SK-N-SH (cell line): Measurements from ENCODE around the gene CLCA4. TPM values are rescaled to one million over a fixed set of nuclear protein-coding genes. Genes with fewer than 3 reads are reported as not detected.

Experiments
- CTCF ChIA-PET: fragments of 300-600, 350-600 bp; formaldehyde crosslinking; extraction: SDS; loops from one replicate; lab custom pipeline; 2021; lab: Yijun Ruan, JAX
- POLR2A ChIA-PET: fragments of 350-600 bp; sonication (Branson Sonifier 250); formaldehyde crosslinking; extraction: SDS; loops from one replicate; lab custom pipeline; 2020; ENCODE audit warnings: antibody characterized with exemption, inconsistent platforms; lab: Yijun Ruan, JAX
- DNase-seq: peaks from one replicate; pipeline ENCODE4 v3.0.0; 2012
- H2AFZ ChIP-seq: fragments of 200-600 bp; sonication (generic); 2 replicates; pipeline ENCODE4 v1.8.1; 2016; ENCODE audit warnings: antibody characterized with exemption, mild to moderate bottlenecking, low read depth
- H3F3A ChIP-seq: fragments of 200-600 bp; sonication (generic); replicated peaks from 2 replicates; pipeline ENCODE3; 2016; ENCODE audit warnings: antibody characterized with exemption, mild to moderate bottlenecking; ENCODE audit not compliant: insufficient read depth
- H3K27ac ChIP-seq, 2 experiments: fragments of 200-500 bp in 1 of 2; fragments of 200-600 bp in 1 of 2; sonication (Bioruptor generic) in 1 of 2; sonication (generic), shearing (Covaris generic) in 1 of 2; 2 replicates each; pipeline versions ENCODE4 v1.5.1 to v1.6.1; 2014 to 2016; ENCODE audit warnings: low read depth in 2 of 2, inconsistent platforms in 1 of 2, low read length in 1 of 2, mild to moderate bottlenecking in 1 of 2, mixed read lengths in 1 of 2
- H3K27me3 ChIP-seq: fragments of 200-600 bp; sonication (generic), shearing (Covaris generic); 2 replicates; pipeline ENCODE4 v1.6.1; 2016; ENCODE audit warnings: mixed run types; ENCODE audit not compliant: insufficient read depth
- H3K36me3 ChIP-seq, 2 experiments: fragments of 200-500 bp in 1 of 2; fragments of 200-600 bp in 1 of 2; sonication (Bioruptor generic) in 1 of 2; sonication (generic) in 1 of 2; replicated peaks in 1 of 2; 2 replicates each; pipeline versions ENCODE3 to v1.5.1; 2014 to 2016; ENCODE audit warnings: low read length in 1 of 2, mild to moderate bottlenecking in 1 of 2; ENCODE audit not compliant: insufficient read depth in 2 of 2, control insufficient read depth in 1 of 2
- H3K4me1 ChIP-seq, 2 experiments: fragments of 200-500 bp in 1 of 2; fragments of 200-600 bp in 1 of 2; sonication (Bioruptor generic) in 1 of 2; sonication (generic), shearing (Covaris generic) in 1 of 2; 2 replicates each; pipeline versions ENCODE4 v1.5.1 to v1.6.1; 2014 to 2016; ENCODE audit warnings: low read depth in 1 of 2, low read length in 1 of 2, mixed run types in 1 of 2; ENCODE audit not compliant: insufficient read depth in 2 of 2, control insufficient read depth in 1 of 2
- H3K4me2 ChIP-seq: fragments of 200-600 bp; sonication (generic), shearing (Covaris generic); 2 replicates; pipeline ENCODE4 v1.6.1; 2017; ENCODE audit warnings: mixed run types
- H3K4me3 ChIP-seq, 2 experiments: fragments of 200-500 bp in 1 of 2; fragments of 200-600 bp in 1 of 2; sonication (Bioruptor generic) in 1 of 2; sonication (generic), shearing (Covaris generic) in 1 of 2; 2 replicates each; pipeline versions ENCODE4 v1.5.1 to v1.8.1; 2014 to 2016; ENCODE audit warnings: low read depth in 2 of 2, inconsistent platforms in 1 of 2, low read length in 1 of 2, mild to moderate bottlenecking in 1 of 2, mixed read lengths in 1 of 2, moderate library complexity in 1 of 2
- H3K79me2 ChIP-seq: fragments of 200-600 bp; sonication (generic); 2 replicates; pipeline ENCODE4 v1.8.1; 2017; ENCODE audit warnings: mild to moderate bottlenecking; ENCODE audit not compliant: insufficient read depth
- H3K9ac ChIP-seq: fragments of 200-600 bp; sonication (generic); 2 replicates; pipeline ENCODE4 v1.6.1; 2017; ENCODE audit warnings: mixed run types
- H3K9me2 ChIP-seq: fragments of 200-600 bp; sonication (generic); 2 replicates; pipeline ENCODE4 v1.6.1; 2017; ENCODE audit warnings: mixed run types
- H3K9me3 ChIP-seq: fragments of 200-600 bp; sonication (generic); 2 replicates; pipeline ENCODE4 v1.6.1; 2017; ENCODE audit warnings: mixed run types, mild to moderate bottlenecking, moderate library complexity
- H4K20me1 ChIP-seq: fragments of 200-600 bp; sonication (generic); 2 replicates; pipeline ENCODE4 v1.6.1; 2017; ENCODE audit warnings: mild to moderate bottlenecking, mixed run types; ENCODE audit not compliant: insufficient read depth
- CHD2 ChIP-seq: fragments of 150-350 bp; IDR thresholded peaks from 2 replicates; pipeline ENCODE4 v1.6.1; 2018; ENCODE audit warnings: low read length; ENCODE audit not compliant: partially characterized antibody
- ELF1 ChIP-seq: IDR thresholded peaks from 2 replicates; pipeline ENCODE4 v1.4.0; 2012
- EZH2phosphoT487 ChIP-seq: fragments of 200-600 bp; sonication (generic); IDR thresholded peaks from 2 replicates; pipeline ENCODE4 v1.6.1; 2017; ENCODE audit warnings: low read depth, mixed run types, mild to moderate bottlenecking, antibody characterized with exemption, moderate library complexity, borderline replicate concordance
- FOSL2 ChIP-seq: IDR thresholded peaks from 2 replicates; pipeline ENCODE4 v1.4.0; 2012; ENCODE audit warnings: low read depth, mild to moderate bottlenecking, moderate library complexity, borderline replicate concordance
- FOXJ3 ChIP-seq: sonication (generic); formaldehyde crosslinking; IDR thresholded peaks from 2 replicates; pipeline ENCODE4 v1.5.1; 2020; ENCODE audit warnings: mild to moderate bottlenecking, missing genetic modification reagents
- FOXM1 ChIP-seq: IDR thresholded peaks from 2 replicates; pipeline ENCODE4 v1.4.0; 2012; ENCODE audit warnings: low read depth, mild to moderate bottlenecking
- GABPA ChIP-seq: IDR thresholded peaks from 2 replicates; pipeline ENCODE4 v1.4.0; 2012; ENCODE audit warnings: low read depth, mild to moderate bottlenecking
- GATA2 ChIP-seq: sonication (generic); formaldehyde crosslinking; IDR thresholded peaks from 2 replicates; pipeline ENCODE4 v1.5.0; 2020; ENCODE audit warnings: mild to moderate bottlenecking, missing genetic modification reagents
- IRF3 ChIP-seq: fragments of 150-350 bp; IDR thresholded peaks from 2 replicates; pipeline ENCODE4 v1.6.1; 2016; ENCODE audit warnings: mild to moderate bottlenecking, low read depth, low read length
- MAX ChIP-seq: IDR thresholded peaks from 2 replicates; pipeline ENCODE4 v1.4.0; 2012; ENCODE audit warnings: low read depth
- MEF2A ChIP-seq: IDR thresholded peaks from 2 replicates; pipeline ENCODE4 v1.4.0; 2012; ENCODE audit warnings: low read depth, borderline replicate concordance
- MXI1 ChIP-seq: IDR thresholded peaks from 2 replicates; pipeline ENCODE4 v1.6.1; 2012; ENCODE audit warnings: mild to moderate bottlenecking, low read depth, low read length, improper control_type of control experiment
- POLR2AphosphoS5 ChIP-seq: IDR thresholded peaks from 2 replicates; pipeline ENCODE4 v1.6.1; 2012; ENCODE audit warnings: low read depth, low read length
- RCOR1 ChIP-seq: fragments of 150-350 bp; IDR thresholded peaks from 2 replicates; pipeline ENCODE4 v1.6.1; 2017; ENCODE audit warnings: antibody characterized with exemption, low read length
- SIN3A ChIP-seq: IDR thresholded peaks from 2 replicates; pipeline ENCODE4 v1.6.1; 2012; ENCODE audit warnings: low read depth, mild to moderate bottlenecking, low read length, moderate library complexity, borderline replicate concordance
- SMC3 ChIP-seq: IDR thresholded peaks from 2 replicates; pipeline ENCODE4 v1.6.1; 2012; ENCODE audit warnings: low read depth, low read length, improper control_type of control experiment
- TAF1 ChIP-seq: IDR thresholded peaks from 2 replicates; pipeline ENCODE4 v1.6.1; 2012; ENCODE audit warnings: low read depth, mild to moderate bottlenecking, low read length, moderate library complexity, borderline replicate concordance
- TCF12 ChIP-seq: IDR thresholded peaks from 2 replicates; pipeline ENCODE4 v1.4.0; 2012
- YY1 ChIP-seq: IDR thresholded peaks from 2 replicates; pipeline ENCODE4 v1.4.0; 2012; ENCODE audit warnings: low read depth, mild to moderate bottlenecking
- WGBS: methylation state at CpG from one replicate; pipeline ENCODE4 v1.1.6; 2017; ENCODE audit warnings: low lambda C conversion rate; 5-methylcytosine and 5-hydroxymethylcytosine counted together
- polyA plus RNA-seq, 3 experiments: library from polyadenylated mRNA; depleted of rRNA; stranded (reverse); fragments of >200 nt; gene quantifications; 2 replicates each; pipeline ENCODE4 v1.2.3, GENCODE V29; 2012
- TF ChIP-seq, protein P1 (sequence below): IDR thresholded peaks from 2 replicates; pipeline ENCODE4; 2012
- TF ChIP-seq, protein P2 (sequence below): IDR thresholded peaks from 2 replicates; pipeline ENCODE4 v1.4.0; 2012; ENCODE audit warnings: low read depth, borderline replicate concordance

CLCA4 gene
- polyA plus RNA-seq, 1 of the 3 experiments (the other 2 are of a cell fraction), result not detected

- DNase-seq, result no peak
- H3K9ac ChIP-seq, result no peak overlapping the region
- POLR2A ChIA-PET, result no interaction called here
- no peaks in the 10 kb centered on the region for H3K9me3 ChIP-seq
- no peak overlapping the region for H3K4me2 ChIP-seq
- no peak overlapping the region for H3K27ac ChIP-seq
- no peak for TF ChIP-seq POLR2AphosphoS5
- TF ChIP-seq FOSL2, result no peak
- no peak for TF ChIP-seq IRF3
- no peak for TF ChIP-seq MEF2A
- TF ChIP-seq MAX, result no peak
- TF ChIP-seq GATA2 (CRISPR knock-in tag), result no peak
- no peak for TF ChIP-seq ELF1
- no peak for TF ChIP-seq YY1
- TF ChIP-seq, protein P1, sequence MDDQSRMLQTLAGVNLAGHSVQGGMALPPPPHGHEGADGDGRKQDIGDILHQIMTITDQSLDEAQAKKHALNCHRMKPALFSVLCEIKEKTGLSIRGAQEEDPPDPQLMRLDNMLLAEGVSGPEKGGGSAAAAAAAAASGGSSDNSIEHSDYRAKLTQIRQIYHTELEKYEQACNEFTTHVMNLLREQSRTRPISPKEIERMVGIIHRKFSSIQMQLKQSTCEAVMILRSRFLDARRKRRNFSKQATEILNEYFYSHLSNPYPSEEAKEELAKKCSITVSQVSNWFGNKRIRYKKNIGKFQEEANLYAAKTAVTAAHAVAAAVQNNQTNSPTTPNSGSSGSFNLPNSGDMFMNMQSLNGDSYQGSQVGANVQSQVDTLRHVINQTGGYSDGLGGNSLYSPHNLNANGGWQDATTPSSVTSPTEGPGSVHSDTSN, result no peak
- no peak for TF ChIP-seq MXI1
- TF ChIP-seq TAF1, result no peak
- no peak for TF ChIP-seq FOXM1
- TF ChIP-seq GABPA, result no peak
- TF ChIP-seq RCOR1, result no peak
- no peak for TF ChIP-seq SIN3A
- TF ChIP-seq, all 33 proteins: peak for 0
- no peaks in the 10 kb centered on the region for H3K9me2 ChIP-seq
- H3K4me3 ChIP-seq, result no peak overlapping the region
- H3K36me3 ChIP-seq, result no peaks in the 10 kb centered on the region
- no peaks in the 10 kb centered on the region for H4K20me1 ChIP-seq
- no peaks in the 10 kb centered on the region for H3F3A ChIP-seq
- H3K79me2 ChIP-seq, result no peaks in the 10 kb centered on the region
- WGBS, result 4% methylated on average over 3 of the region's 3 CpGs
- H3K27me3 ChIP-seq, result no peaks in the 10 kb centered on the region
- no peak overlapping the region for H2AFZ ChIP-seq
- H3K4me1 ChIP-seq, result no peaks in the 10 kb centered on the region
- CTCF ChIA-PET, result interaction anchor here (0.5 kb wide), 1 partner anchor 31 kb away, joined by 3 read pairs; no protein-coding TSS in a partner anchor
Measured at GRCh38 chr1:86522240-86522639, 24.6 kb upstream of the CLCA4 start.

DNA sequence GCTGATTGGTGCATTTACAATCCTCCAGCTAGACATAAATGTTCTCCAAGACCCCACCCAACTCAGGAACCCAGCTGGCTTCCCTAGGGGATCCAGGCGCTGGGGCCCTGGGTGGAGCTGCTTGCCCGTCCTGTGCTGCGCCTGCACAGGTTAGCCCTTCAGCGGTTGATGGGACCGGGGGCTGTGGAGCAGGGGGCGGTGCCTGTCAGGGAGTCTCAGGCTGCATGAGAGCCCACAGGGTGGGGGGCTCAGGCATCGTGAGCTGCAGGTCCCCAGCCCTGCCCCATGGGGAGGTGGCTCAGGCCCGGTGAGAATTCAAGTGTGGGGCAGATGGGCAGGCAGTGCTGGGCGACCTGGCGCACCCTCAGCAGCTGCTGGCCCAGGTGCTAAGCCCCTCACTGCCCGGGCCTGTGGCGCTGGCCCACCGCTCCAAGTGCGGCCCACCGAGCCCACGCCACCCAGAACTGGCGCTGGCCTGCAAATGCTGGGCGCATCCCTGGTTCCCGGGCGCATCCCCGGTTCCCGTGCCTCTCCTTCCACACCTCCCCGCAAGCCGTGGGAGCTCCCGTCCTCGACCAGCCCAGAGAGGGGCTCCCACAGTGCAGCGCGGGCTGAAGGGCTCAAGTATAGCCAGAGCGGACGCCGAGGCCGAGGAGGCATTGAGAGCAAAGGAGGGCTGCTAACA, 23.1 kb upstream of the CLCA4 start:
- Histone ChIP-seq H3K36me3 (no peaks in the 10 kb centered on the region), H4K20me1 (no peaks in the 10 kb centered on the region), H3K4me1 (no peaks in the 10 kb centered on the region), H3K79me2 (no peaks in the 10 kb centered on the region), H3K27ac (no peak overlapping the region), H3F3A (no peaks in the 10 kb centered on the region), H3K9ac (no peak overlapping the region), H3K4me2 (no peak overlapping the region), H3K4me3 (no peak overlapping the region; a peak in 1 of 4 replicates), H3K9me3 (no peaks in the 10 kb centered on the region), H3K9me2 (no peaks in the 10 kb centered on the region), H3K27me3 (no peaks in the 10 kb centered on the region), H2AFZ (no peak overlapping the region)
- WGBS, result 64% methylated on average over 12 of the region's 32 CpGs
- no peak for DNase-seq
- POLR2A ChIA-PET, result no interaction called here
- CTCF ChIA-PET, result interaction anchor here (1.6 kb wide), 1 partner anchor 23 kb away, joined by 7 read pairs; no protein-coding TSS in a partner anchor
- TF ChIP-seq, protein P2, sequence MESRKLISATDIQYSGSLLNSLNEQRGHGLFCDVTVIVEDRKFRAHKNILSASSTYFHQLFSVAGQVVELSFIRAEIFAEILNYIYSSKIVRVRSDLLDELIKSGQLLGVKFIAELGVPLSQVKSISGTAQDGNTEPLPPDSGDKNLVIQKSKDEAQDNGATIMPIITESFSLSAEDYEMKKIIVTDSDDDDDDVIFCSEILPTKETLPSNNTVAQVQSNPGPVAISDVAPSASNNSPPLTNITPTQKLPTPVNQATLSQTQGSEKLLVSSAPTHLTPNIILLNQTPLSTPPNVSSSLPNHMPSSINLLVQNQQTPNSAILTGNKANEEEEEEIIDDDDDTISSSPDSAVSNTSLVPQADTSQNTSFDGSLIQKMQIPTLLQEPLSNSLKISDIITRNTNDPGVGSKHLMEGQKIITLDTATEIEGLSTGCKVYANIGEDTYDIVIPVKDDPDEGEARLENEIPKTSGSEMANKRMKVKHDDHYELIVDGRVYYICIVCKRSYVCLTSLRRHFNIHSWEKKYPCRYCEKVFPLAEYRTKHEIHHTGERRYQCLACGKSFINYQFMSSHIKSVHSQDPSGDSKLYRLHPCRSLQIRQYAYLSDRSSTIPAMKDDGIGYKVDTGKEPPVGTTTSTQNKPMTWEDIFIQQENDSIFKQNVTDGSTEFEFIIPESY, result no peak
- TF ChIP-seq CHD2, result no peak
- TF ChIP-seq IRF3, result no peak
- TF ChIP-seq, protein P1, result no peak
- TF ChIP-seq EZH2phosphoT487, result no peak
- no peak for TF ChIP-seq GABPA
- TF ChIP-seq TCF12, result no peak
- TF ChIP-seq ELF1, result no peak
- no peak for TF ChIP-seq MXI1
- TF ChIP-seq FOXJ3 (CRISPR knock-in tag), result no peak
- no peak for TF ChIP-seq SMC3
